ENCODE results near the gene TSHZ2.

GRCh38 chr20:53269380-53269779 is 297.2 kb downstream of the TSHZ2 start:
- TF ChIP-seq YY1 (IDR thresholded peaks at IDR 0.05; ENCODE audit: insufficient read depth, insufficient read length) (no peak), SUZ12 (IDR thresholded peaks at IDR 0.05; ENCODE audit: extremely low read depth, insufficient read depth, insufficient read length) (no peak), ZNF274 (IDR thresholded peaks at IDR 0.05; ENCODE audit: low read depth, low read length) (no peak)

Data from NT2/D1 (cell line).